ENCODE data around the gene NUDC. TPM values are rescaled to one million over a fixed set of nuclear protein-coding genes. Genes with fewer than 3 reads are reported as not detected.
"Not testable (repeated sequence)": the region's sequence is repeated elsewhere in the genome, so short reads cannot be mapped to it uniquely, and the experiment has no call there.

The NUDC gene
- total RNA-seq, 5 donors from 2014 or later (not counting 1 experiment from before 2014, with no cell fraction given): 39.1 to 45.7 (median 43.2) TPM

GRCh38 chr1:26983863-26984262 lies 62.3 kb downstream of the NUDC start:
- Histone ChIP-seq H3K27ac (ENCODE audit: low read length) (no peak overlapping the region), H3K4me3 (ENCODE audit: control insufficient read depth in 1 of 2, extremely low read depth in 1 of 2, low read length in 1 of 2) (no peak overlapping the region), H3K4me1 (ENCODE audit: control insufficient read depth in 1 of 2, extremely low read depth in 1 of 2, insufficient read depth in 2 of 2, low read length in 2 of 2) (no peaks in the 10 kb centered on the region), H3K9me3 (no peaks in the 10 kb centered on the region), H3K27me3 (replicated peaks in 1 of 2; ENCODE audit: control insufficient read depth in 2 of 2, extremely low read depth in 1 of 2, insufficient read depth in 2 of 2, low read length in 1 of 2) (peaks cover 2 to 30% of the 10 kb centered on the region in 2 experiments), H3K36me3 (ENCODE audit: control insufficient read depth in 2 of 2, extremely low read depth in 1 of 2, insufficient read depth in 1 of 2, low read length in 1 of 2) (no peaks in the 10 kb centered on the region)
- Mint-ChIP-seq H3K36me3 (no peaks in the 10 kb centered on the region), H3K27me3 (peaks cover 18 to 20% of the 10 kb centered on the region in 2 donors), H3K4me1 (peaks cover 0 to 1% (median 0%) of the 10 kb centered on the region in 3 donors), H3K27ac (no peak overlapping the region), H3K4me3 (no peak overlapping the region), H3K9me3 (no peaks in the 10 kb centered on the region)
- CTCF ChIA-PET: no interaction called here
- 19% methylated on average over 3 of the region's 5 CpGs for WGBS (ENCODE audit: insufficient coverage)
- no peak for DNase-seq
- ATAC-seq (replicated peaks in 1 of 4): no peak
- POLR2A ChIA-PET: interaction anchor here in 1 of 2 donors (0.7 kb wide), 1 partner anchor 13 kb away, joined by 4 read pairs; no protein-coding TSS in a partner anchor

GRCh38 chr1:26984291-26984690 lies 62.7 kb downstream of the NUDC start:
- Mint-ChIP-seq H3K27ac (no peak overlapping the region), H3K27me3 (peaks cover 18 to 20% of the 10 kb centered on the region in 2 donors), H3K4me3 (no peak overlapping the region), H3K36me3 (no peaks in the 10 kb centered on the region), H3K4me1 (peaks cover 0 to 1% (median 0%) of the 10 kb centered on the region in 3 donors), H3K9me3 (no peaks in the 10 kb centered on the region)
- POLR2A ChIA-PET: interaction anchor here in 1 of 2 donors (0.7 kb wide), 1 partner anchor 13 kb away, joined by 4 read pairs; no protein-coding TSS in a partner anchor
- Histone ChIP-seq H3K27me3 (replicated peaks in 1 of 2; ENCODE audit: control insufficient read depth in 2 of 2, extremely low read depth in 1 of 2, insufficient read depth in 2 of 2, low read length in 1 of 2) (peaks cover 2 to 33% of the 10 kb centered on the region in 2 experiments), H3K36me3 (ENCODE audit: control insufficient read depth in 2 of 2, extremely low read depth in 1 of 2, insufficient read depth in 1 of 2, low read length in 1 of 2) (no peaks in the 10 kb centered on the region), H3K27ac (ENCODE audit: low read length) (no peak overlapping the region), H3K9me3 (no peaks in the 10 kb centered on the region), H3K4me1 (ENCODE audit: control insufficient read depth in 1 of 2, extremely low read depth in 1 of 2, insufficient read depth in 2 of 2, low read length in 2 of 2) (no peaks in the 10 kb centered on the region), H3K4me3 (ENCODE audit: control insufficient read depth in 1 of 2, extremely low read depth in 1 of 2, low read length in 1 of 2) (no peak overlapping the region)
- WGBS (ENCODE audit: insufficient coverage): 93% methylated on average over 7 of the region's 8 CpGs
- ATAC-seq (replicated peaks in 1 of 4) (no peak), DNase-seq (no peak)
- CTCF ChIA-PET: no interaction called here

GRCh38 chr1:26986658-26987057 lies 65.1 kb downstream of the NUDC start:
- ChIA-PET CTCF (interaction anchor here in 1 of 2 donors (0.6 to 1.1 kb wide), 3 partner anchors 8 to 60 kb away, joined by 3 to 5 read pairs (median 4); no protein-coding TSS in a partner anchor), POLR2A (interaction anchor here in 1 of 2 donors (0.6 kb wide), 1 partner anchor 904 kb away, joined by 5 read pairs; no protein-coding TSS in a partner anchor)
- no peaks in the 10 kb centered on the region for H3K36me3 Mint-ChIP-seq
- DNase-seq: no peak
- no peak for ATAC-seq (replicated peaks in 1 of 4)
- no peaks in the 10 kb centered on the region for H3K9me3 Mint-ChIP-seq
- H3K4me3 Mint-ChIP-seq: no peak overlapping the region
- H3K36me3 ChIP-seq (ENCODE audit: control insufficient read depth in 2 of 2, extremely low read depth in 1 of 2, insufficient read depth in 1 of 2, low read length in 1 of 2): no peaks in the 10 kb centered on the region
- H3K27ac Mint-ChIP-seq: no peak overlapping the region
- H3K27me3 ChIP-seq (replicated peaks in 1 of 2; ENCODE audit: control insufficient read depth in 2 of 2, extremely low read depth in 1 of 2, insufficient read depth in 2 of 2, low read length in 1 of 2): peaks cover 5 to 36% of the 10 kb centered on the region in 2 experiments
- peaks cover 29 to 31% of the 10 kb centered on the region in 2 donors for H3K27me3 Mint-ChIP-seq
- no peaks in the 10 kb centered on the region for H3K4me1 ChIP-seq (ENCODE audit: control insufficient read depth in 1 of 2, extremely low read depth in 1 of 2, insufficient read depth in 2 of 2, low read length in 2 of 2)
- no peaks in the 10 kb centered on the region for H3K9me3 ChIP-seq
- H3K4me3 ChIP-seq (ENCODE audit: control insufficient read depth in 1 of 2, extremely low read depth in 1 of 2, low read length in 1 of 2): no peak overlapping the region
- peaks cover 0 to 4% (median 4%) of the 10 kb centered on the region in 3 donors for H3K4me1 Mint-ChIP-seq
- H3K27ac ChIP-seq (ENCODE audit: low read length): no peak overlapping the region
- WGBS (ENCODE audit: insufficient coverage): 86% methylated on average over 1 of the region's 2 CpGs

GRCh38 chr1:26989403-26990109 lies 68.0 kb downstream of the NUDC start:
- POLR2A ChIA-PET: interaction anchor here in 1 of 2 donors (0.6 kb wide), 1 partner anchor 166 kb away, joined by 4 read pairs; no protein-coding TSS in a partner anchor
- CTCF ChIA-PET: interaction anchor here in 1 of 2 donors (0.6 to 0.7 kb wide), 3 partner anchors 264 to 673 kb away, joined by 3 to 4 read pairs (median 3); no protein-coding TSS in a partner anchor
- H3K4me1 Mint-ChIP-seq: peaks cover 6 to 14% (median 12%) of the 10 kb centered on the region in 3 donors
- H3K36me3 ChIP-seq (ENCODE audit: control insufficient read depth in 2 of 2, extremely low read depth in 1 of 2, insufficient read depth in 1 of 2, low read length in 1 of 2); H3K9me3 ChIP-seq; H3K36me3 Mint-ChIP-seq; H3K9me3 Mint-ChIP-seq; H3K4me3 Mint-ChIP-seq; H3K27ac ChIP-seq (ENCODE audit: low read length); H3K4me3 ChIP-seq (ENCODE audit: control insufficient read depth in 1 of 2, extremely low read depth in 1 of 2, low read length in 1 of 2); H3K27ac Mint-ChIP-seq; DNase-seq; ATAC-seq (replicated peaks in 1 of 4): not testable (repeated sequence)
- 72% methylated on average over 5 of the region's 12 CpGs for WGBS (ENCODE audit: insufficient coverage)
- peaks cover 6 to 43% of the 10 kb centered on the region in 2 experiments for H3K27me3 ChIP-seq (replicated peaks in 1 of 2; ENCODE audit: control insufficient read depth in 2 of 2, extremely low read depth in 1 of 2, insufficient read depth in 2 of 2, low read length in 1 of 2)
- H3K27me3 Mint-ChIP-seq: peaks cover 35 to 38% of the 10 kb centered on the region in 2 donors
- peaks cover 0 to 13% of the 10 kb centered on the region in 2 experiments for H3K4me1 ChIP-seq (ENCODE audit: control insufficient read depth in 1 of 2, extremely low read depth in 1 of 2, insufficient read depth in 2 of 2, low read length in 2 of 2)

GRCh38 chr1:26991310-26992116 lies 70.0 kb downstream of the NUDC start:
- peak in 1 of 4 experiments; percentile 29 for ATAC-seq (replicated peaks in 1 of 4)
- H3K9me3 ChIP-seq: no peaks in the 10 kb centered on the region
- no peak overlapping the region for H3K27ac Mint-ChIP-seq
- peaks cover 39 to 53% of the 10 kb centered on the region in 2 donors for H3K27me3 Mint-ChIP-seq
- ChIA-PET CTCF (interaction anchor here in 1 of 2 donors (0.6 kb wide), 1 partner anchor 575 kb away, joined by 7 read pairs; no protein-coding TSS in a partner anchor), POLR2A (interaction anchor here in 1 of 2 donors (0.6 kb wide), 1 partner anchor 1588 kb away, joined by 15 read pairs; no protein-coding TSS in a partner anchor)
- 50% methylated on average over 2 of the region's 10 CpGs for whole genome bisulfite sequencing (ENCODE audit: insufficient coverage)
- H3K9me3 Mint-ChIP-seq: no peaks in the 10 kb centered on the region
- no peaks in the 10 kb centered on the region for H3K36me3 ChIP-seq (ENCODE audit: control insufficient read depth in 2 of 2, extremely low read depth in 1 of 2, insufficient read depth in 1 of 2, low read length in 1 of 2)
- no peak overlapping the region for H3K4me3 ChIP-seq (ENCODE audit: control insufficient read depth in 1 of 2, extremely low read depth in 1 of 2, low read length in 1 of 2)
- H3K4me1 Mint-ChIP-seq: peaks cover 6 to 17% (median 16%) of the 10 kb centered on the region in 3 donors
- peaks cover 0 to 16% of the 10 kb centered on the region in 2 experiments for H3K4me1 ChIP-seq (ENCODE audit: control insufficient read depth in 1 of 2, extremely low read depth in 1 of 2, insufficient read depth in 2 of 2, low read length in 2 of 2)
- peak overlapping the region in 1 of 3 donors; percentile 17 for H3K4me3 Mint-ChIP-seq
- no peaks in the 10 kb centered on the region for H3K36me3 Mint-ChIP-seq
- H3K27ac ChIP-seq (ENCODE audit: low read length): no peak overlapping the region
- peaks cover 18 to 61% of the 10 kb centered on the region in 2 experiments for H3K27me3 ChIP-seq (replicated peaks in 1 of 2; ENCODE audit: control insufficient read depth in 2 of 2, extremely low read depth in 1 of 2, insufficient read depth in 2 of 2, low read length in 1 of 2)
- peak in 2 of 35 experiments; percentile 18 to 37 for DNase-seq

All from T-cell (primary cell).